HT-29 (cell line): ENCODE data around the gene USPL1. TPM values are rescaled to one million over a fixed set of nuclear protein-coding genes. Genes with fewer than 3 reads are reported as not detected.
"Not testable (repeated sequence)": the region's sequence is repeated elsewhere in the genome, so short reads cannot be mapped to it uniquely, and the experiment has no call there.

Experiments
- DNase-seq: peaks from one replicate; pipeline ENCODE4 v3.0.0-alpha.2; 2015; ENCODE audit warnings: low spot score
- total RNA-seq: library from RNA; depleted of rRNA; stranded (reverse); fragments of >200 nt; shearing (Covaris generic); gene quantifications from 2 replicates; pipeline ENCODE4 v1.2.3, GENCODE V29; 2014

The USPL1 gene
- total RNA-seq, 1 experiment from 2014 or later = 14.6 TPM

DNA sequence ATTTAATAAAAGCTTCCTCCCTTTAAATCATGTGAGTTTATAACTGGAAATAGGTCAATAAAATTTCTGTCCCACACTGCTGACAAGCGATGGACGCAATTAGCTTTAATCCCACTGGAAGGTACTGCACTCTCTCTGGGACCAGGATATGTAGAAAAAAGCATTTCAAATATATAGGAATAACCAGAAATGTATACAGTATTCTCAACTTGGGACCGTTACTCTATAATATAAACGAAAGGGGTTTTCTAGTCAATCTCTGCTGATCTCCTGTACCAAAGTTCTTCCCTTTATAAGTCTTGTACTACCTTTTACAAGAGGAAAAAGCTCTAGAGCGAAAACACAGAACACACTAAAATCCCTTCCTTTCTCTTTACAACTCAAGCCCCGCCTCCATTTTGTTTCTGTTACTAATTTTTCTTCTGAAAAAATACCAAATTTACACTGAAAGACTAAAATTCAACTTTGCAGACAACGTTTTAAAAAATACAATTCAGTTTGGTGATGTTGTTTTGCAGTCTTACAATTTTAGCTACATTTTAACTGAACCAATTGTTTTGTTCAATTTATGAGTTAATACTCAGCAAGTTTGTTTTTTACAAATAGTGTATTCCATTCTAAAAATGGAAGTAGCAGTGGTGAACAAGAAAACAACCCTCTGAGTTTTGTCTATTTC, 1.7 kb upstream of the USPL1 start:
- peak; percentile 66 for DNase-seq

DNA sequence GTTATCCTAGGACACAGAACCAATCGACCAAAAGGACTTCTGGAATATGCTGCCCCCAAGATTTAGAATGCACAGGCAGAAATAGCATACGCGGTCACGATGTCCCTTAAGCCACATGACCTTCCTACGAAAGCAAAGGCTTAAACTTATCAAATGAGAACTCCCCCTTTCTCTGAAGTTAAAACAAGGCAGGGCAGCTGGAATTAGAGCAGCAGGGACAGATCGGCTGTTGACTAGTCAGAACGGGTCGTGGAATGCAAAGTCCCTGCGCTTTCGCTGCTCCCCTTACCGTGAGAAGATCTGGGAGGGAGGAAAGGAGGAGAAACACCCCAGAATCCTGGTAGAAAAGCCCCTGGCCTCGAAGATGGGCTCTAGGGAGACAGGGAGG, 799 bp upstream of the USPL1 start:
- peak; percentile 98 for DNase-seq

DNA sequence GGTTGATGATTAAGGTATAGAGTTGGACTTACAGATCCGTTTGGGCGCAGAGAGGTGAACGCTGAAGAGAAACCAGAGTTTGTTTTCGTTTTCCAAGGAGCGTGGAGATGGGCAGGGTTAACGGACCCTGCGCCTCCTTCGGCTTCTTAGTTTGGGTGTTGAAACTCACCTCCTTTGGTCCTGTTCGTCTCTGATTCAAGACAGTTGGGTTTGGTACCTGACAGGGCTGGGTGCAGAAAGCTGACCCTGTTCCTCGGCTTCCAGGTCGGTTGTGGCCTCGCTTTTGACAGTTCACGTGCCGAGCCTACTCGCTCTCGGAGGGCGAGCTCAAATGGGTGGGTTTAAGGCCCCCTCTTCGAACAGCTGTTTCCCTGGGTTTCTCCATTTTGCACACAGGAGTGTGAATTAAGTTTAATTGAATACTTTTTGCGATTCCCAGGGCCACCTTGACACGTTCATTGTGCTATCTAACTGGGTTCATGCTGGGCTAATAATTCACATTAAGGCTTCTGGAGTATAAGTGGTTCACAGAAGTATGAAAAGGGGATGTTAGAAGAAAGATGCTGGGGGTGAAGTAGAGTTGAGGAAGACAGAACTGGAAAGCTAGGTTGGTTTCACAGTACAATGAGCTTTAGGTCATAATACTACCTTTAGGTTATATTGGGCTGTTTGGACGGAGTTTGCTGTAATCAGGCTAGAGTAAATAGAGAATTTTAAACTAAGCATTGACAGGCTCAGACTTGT, 638 bp downstream of the USPL1 start:
- peak; percentile 63 for DNase-seq

DNA sequence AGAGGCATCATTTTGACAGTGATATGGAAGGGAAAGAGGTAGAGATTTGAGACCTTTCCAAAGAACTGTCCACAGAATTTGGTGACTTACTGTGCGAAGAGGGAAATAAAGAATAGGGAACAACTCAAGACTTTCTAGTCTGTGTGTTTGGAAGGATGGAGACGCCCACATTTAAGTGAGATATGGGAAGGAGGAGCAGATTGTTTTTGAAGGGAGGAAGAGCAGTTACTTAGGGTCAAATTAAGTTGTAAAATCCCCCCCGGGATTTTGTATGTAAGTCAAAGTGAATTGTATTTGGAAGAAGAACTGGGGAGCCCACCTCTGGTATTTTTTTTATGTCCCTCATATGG, 1.2 kb downstream of the USPL1 start:
- no peak for DNase-seq

DNA sequence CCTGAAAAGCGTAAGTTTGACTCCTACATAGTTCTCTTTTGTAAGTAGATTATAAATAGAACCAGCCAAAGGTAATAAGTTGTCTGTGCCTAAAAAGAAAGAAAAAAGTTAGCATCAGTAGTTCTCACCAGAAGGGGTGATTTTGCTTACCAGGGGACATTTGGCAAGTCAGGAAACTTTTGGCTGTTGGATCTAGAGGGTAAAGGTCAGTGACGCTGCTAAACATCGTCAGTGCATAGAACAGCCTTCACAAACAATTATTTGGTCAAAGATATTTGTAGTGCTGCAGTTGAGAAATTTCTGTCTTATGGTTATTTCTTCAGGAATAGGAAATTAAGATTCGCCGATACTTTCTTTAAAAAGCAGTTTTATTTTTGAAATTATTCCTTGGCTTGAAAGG, 2.0 kb downstream of the USPL1 start:
- DNase-seq = peak; percentile 61

DNA sequence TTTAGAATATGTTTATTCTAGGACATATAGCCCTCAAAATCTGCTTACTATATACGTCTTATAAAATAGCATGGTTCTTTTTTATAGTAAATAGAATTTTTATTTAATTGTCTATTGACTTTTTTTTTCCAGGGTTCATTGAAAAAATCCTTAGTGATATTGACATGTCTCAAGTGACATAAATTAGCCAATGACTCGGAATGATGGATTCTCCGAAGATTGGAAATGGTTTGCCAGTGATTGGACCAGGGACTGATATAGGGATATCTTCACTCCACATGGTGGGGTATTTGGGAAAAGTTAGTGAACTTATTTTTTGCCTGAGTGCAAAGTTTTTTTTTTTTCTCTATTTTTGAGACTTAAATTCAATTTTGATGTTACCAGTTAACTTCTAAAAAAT, 3.2 kb downstream of the USPL1 start:
- no peak for DNase-seq

DNA sequence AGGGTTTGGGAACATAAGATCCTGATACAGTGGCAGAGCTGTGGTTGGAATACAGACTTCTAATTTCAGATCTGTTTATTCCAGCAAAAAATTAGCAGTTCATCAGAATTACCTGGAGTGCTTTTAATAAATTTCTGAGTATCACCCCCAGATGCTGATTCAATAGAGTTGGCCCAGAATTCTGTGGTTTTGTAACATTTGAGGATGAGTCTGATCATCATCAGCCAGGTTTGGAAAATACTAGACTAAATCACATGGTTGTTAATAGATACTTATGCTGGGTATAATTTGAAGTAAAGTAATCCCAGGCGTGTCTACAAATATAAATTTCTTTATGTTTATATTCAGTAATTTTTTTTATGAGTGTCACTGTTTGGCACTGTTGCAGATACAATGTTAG, 4.8 kb downstream of the USPL1 start:
- DNase-seq = no peak

DNA sequence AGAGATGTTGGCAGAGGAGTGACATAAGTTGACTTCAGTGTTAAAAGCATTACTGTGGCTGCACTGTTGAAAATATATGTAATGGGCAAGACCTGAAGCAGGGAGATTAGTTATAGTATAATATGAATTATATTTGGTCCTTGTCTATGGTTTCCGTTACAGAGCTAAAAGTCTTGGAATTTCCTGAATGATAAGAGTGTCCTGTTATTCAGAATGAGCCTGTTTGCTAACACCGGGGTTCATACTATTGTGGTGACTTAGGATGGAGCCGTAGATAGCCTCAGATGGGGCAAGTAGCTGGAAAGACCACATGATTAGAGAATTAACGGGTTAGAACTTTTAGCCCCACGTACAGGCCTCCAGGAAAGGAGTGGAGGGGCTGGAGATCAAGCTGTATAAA, 5.7 kb downstream of the USPL1 start:
- no peak for DNase-seq

DNA sequence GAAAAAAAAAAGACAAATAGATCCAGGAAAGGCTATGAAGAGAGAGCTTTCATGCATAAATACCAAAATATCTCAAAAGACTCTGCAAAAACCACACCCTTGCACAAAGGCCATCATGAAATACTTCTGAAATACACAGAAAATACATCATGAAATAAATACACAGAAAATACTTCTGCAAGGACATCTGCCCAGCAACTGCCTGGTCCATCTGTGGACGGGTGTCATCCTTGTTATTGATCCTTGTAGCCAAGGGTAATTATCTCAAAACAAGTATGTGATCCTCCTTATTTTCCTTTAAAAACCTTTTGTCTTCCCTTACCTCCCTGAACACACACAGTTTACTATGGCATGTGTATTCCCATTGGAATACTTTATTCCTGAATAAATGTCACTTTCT, 6.9 kb downstream of the USPL1 start:
- no peak for DNase-seq

DNA sequence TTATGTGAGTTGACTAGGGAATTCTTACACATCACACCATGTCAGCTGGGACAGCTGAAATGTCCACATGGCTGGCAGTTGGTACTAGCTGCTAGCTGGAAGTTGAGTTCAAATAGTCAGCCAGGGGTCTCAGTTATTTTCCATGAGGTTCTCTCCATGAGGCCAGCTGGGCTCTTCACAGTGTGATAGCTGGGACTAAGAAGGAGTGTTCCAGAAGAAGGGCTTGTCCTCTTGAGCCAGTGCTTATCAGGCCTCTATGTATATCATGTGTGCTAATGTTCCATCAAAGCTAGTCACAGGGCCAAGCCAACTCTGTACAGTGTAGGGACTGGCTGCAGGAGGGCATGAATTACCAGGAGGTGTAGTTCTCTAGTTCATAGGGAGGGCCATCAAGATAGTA, 11.8 kb downstream of the USPL1 start:
- DNase-seq = no peak

DNA sequence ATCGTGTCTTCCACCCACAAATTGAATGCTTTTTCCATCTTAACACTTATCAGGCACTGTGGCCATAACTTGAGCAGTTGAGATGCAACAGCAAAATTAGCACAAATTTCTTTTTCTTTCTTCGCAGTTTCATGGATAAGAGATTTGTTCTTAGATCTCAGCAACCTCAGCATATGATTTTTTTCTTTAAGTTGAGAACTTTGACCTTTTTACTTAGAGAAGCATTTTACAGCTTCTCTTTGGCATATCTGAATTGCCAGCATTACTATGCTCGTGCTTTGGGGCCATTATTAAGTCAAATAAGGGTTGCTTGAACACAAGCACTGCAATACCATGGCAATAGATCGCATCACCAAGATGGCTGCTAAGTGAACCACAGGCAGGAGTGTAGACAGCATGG, 16.1 kb downstream of the USPL1 start:
- no peak for DNase-seq

DNA sequence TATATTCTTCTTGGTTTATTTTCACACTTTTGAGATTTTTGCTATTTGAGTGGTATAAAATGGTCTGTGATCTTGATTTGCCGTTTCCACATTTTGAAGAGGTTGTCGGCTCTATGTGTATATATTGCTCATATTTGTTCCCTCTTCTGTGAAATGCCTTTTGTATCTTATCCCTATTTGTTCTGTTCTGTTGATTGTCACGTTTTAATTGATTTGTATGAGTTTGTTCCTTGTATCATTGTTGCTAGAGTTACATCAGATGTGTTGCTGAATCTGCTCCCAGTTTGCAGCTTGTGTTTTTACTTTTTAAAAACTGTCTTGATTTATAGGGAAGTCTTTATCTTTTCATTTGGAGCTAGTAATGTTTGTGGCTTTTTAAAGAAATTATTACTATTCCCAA, 17.1 kb downstream of the USPL1 start:
- no peak for DNase-seq

DNA sequence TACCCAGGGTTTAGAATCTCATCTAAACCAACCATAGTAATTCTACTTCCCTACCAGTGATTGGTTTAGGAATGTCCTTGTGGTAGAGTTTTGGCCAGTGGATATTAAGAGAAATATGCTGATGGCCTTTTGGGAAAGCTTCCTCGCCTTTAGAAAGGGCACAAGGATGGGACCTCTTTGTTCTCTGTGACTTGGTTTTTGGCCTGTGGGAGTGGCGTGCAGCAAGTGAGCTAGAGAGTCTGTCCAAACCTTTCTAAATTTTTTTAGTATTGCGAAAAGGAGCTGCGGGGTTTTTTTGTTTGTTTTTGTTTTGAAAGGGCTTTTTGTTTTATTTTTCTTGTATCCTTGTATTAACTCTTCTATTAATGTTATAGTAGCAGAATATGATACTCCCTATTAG, 20.6 kb downstream of the USPL1 start:
- no peak for DNase-seq

DNA sequence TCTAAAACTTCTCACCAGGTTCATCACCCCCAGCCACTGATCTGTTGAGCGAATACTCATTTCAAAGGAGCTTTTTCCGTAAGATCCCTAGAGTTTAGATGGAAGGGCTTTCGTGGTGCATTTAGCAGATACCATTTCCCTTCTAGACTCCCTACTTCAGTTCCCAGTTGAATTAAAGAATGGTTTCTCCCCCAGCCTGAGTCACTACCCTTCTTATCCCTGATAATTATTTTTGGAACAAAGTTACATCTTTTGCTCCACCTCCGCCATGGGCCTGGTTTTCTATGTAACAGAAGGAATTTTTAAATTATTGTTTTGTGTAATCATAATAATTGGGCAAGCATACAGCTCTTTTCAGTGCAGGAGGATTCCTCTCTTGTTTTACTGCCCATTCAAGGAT, 22.0 kb downstream of the USPL1 start:
- DNase-seq = no peak

DNA sequence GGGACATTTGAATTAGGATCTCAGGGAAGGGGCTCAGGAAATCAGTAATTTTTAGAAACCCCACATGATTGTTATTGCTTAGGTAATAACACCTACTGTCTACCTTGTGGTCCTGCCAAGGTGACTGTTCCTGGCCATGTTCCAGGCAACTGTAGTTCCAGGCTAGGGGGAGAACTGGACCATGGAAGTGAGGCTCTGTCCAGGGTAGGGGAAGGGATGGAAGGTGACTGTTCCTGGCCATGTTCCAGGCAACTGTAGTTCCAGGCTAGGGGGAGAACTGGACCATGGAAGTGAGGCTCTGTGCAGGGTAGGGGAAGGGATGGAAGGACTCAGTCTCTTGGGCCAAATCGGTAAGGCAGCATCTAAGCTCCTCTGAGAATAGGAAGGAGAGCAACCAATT, 23.5 kb downstream of the USPL1 start:
- DNase-seq = not testable (repeated sequence)

DNA sequence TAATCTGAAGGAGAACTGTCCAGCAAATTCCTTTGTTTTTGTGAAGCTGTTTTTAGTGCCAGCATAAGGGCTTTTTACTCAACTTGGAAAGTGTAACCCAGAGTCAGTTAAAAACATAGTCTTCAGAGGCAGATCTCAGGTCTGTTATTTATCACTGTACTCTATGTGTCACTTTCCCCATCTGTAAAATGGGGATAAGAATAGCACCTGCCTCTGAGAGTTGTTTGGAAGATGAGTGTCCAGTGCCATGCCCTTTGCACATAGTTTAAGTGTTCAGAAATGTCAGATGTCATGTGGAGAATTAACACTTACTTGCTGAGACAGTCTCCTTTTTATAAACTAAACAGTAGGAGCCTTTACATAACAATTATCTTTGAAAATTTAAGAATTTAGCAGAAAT, 27.9 kb downstream of the USPL1 start:
- DNase-seq = no peak

DNA sequence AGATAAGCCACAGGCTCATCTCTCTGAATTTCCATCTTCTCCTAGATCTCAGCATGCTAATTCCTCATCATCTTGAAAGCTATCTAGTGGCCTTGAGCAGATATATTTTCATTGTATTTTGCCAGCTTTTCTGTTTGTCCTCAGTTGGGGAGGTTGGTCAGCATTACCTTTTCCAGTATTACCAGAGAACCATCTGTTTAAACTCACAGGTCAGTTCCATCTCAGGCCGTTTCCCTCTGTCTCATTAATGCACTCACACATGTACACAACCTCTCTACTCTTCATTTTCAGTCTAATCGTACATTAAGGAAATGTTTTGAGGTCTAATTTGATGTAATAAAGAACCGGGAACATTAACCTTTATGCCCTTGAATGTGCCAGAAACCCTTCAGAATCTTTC, 29.7 kb downstream of the USPL1 start:
- no peak for DNase-seq

DNA sequence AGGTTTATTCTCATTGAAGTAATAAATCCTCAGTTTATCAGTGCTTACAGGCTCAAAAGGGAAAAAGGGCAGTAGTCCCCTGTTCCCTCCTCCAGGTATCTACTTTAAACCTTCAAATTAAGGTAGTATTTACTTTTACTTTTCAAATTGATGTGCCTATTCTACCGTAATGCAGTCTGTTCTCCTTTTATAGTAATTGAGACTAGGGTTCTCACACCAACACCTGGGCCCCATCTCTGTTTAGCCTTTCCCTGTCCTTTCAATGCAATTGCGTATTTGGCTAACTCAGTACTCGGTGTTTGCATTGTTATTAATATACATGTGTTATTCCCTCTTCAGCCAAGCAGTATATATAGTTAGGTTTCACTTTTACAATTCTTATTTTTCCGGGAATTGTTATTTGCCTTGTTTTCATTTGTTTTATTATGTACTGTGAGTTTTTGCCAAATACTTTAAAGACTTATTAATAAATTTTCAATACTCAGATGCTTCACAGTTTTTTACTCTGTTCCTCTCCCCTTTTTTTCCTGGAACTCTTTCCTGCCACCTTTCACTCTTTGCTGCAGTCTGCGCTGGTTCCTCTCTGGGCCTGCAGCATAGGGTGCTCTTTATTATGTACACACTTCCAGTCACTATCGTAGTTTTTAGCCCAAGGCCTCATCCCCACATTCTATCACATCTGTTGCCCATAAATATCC, 30.3 kb downstream of the USPL1 start:
- no peak for DNase-seq

DNA sequence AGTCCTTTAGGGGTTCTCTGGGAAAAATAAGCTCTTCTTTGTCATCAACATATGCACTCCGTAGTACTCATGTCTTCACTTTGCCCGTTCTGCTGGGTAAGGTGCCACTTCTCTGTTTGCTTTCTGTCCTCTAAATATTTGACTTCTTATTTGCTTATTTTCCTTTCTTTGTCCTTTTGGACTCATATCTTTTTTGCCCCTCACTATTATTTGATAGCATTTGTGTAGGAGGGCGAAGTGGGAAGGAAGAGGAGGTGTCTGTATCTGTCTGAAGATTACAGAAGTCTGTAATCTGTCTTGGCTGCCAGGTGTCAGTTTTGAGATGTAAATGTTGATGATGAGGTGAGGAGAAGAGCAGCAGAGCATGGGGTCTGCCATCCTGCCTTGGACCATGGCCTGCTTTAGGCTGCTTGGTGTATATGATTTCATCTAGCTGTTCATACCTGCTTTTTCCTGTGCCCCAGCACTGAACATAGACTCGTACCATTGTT, 30.8 kb downstream of the USPL1 start:
- DNase-seq = no peak

DNA sequence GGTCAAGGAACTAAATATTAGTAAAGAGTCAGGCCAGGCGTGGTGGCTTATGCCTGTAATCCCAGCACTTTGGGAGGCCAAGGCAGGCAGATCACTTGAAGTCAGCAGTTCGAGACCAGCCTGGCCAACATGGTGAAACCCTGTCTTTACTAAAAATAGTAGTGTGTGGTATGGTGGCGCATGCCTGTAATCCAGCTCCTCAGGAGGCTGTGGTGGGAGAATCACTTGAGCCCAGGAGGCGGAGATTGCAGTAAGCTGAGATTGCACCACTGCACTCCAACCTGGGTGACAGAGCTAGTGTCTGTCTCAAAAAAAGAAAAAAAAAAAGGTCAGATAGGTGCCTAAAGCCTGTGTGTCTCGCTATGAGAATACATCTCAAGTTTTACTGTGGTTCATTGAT, 33.9 kb downstream of the USPL1 start:
- DNase-seq = not testable (repeated sequence)

DNA sequence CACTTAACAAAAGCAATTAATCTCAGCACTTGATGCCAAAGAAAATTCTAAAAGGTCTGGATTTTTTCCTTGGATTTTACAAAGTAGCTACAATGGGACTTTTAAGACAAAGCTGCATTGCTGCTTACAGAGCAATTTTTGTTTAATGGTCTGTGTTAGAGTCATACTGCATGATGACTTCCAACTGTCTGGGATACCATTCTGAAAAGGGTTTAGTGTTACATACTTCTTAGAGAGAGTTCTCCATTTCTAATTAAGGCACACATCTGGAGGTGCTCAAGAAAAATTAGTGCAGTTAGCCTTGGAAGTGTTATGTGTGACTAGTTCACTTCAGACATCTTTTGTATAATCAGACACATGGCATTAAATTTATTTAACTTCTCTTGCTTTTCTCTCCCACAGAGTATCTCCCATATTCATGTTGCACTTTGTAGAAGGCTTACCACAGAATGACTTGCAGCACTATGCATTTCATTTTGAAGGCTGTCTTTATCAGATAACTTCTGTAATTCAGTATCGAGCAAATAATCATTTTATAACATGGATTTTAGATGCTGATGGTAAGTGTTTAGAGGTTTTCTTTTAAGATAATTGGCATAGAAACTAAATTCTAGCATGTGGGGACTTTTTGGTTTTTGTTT, 35.1 kb downstream of the USPL1 start:
- DNase-seq = no peak

DNA sequence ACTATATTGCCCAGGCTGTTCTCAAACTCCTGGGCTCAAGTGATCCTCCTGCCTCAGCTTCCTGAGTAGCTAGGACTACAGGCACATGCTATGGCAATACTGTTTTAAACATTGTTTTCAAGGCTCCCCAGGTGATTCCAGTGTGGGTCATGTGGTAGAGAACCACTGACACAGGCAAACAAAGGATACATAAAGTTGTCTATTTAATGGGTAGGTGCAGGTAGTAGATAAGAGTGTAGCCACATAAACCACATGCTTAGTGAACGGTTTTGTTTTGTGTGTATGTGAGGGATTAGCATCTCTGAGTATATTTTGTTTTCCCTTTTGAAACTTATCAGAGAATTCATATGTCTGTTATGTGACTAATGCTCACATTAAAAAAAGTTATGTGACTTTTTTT, 36.7 kb downstream of the USPL1 start:
- no peak for DNase-seq
